IPS-18a (cell line): ENCODE results near the gene SMIM12.

Source experiments
- H3K27ac ChIP-seq: one replicate; pipeline ENCODE4 v1.5.1; 2013; ENCODE audit warnings: low read length
- H3K27me3 ChIP-seq: one replicate; pipeline ENCODE4 v1.6.1; 2013; ENCODE audit warnings: mild to moderate bottlenecking, low read length; ENCODE audit not compliant: control insufficient read depth, insufficient read depth
- H3K36me3 ChIP-seq: one replicate; pipeline ENCODE4 v1.6.1; 2013; ENCODE audit warnings: low read depth, low read length; ENCODE audit not compliant: control insufficient read depth
- H3K4me1 ChIP-seq: one replicate; pipeline ENCODE4 v1.6.1; 2013; ENCODE audit warnings: low read depth, low read length; ENCODE audit not compliant: control insufficient read depth
- H3K4me3 ChIP-seq: one replicate; pipeline ENCODE4 v1.5.1; 2013; ENCODE audit warnings: low read length
- H3K9ac ChIP-seq: one replicate; pipeline ENCODE4 v1.6.1; 2013; ENCODE audit warnings: mild to moderate bottlenecking, low read length, moderate library complexity
- H3K9me3 ChIP-seq: one replicate; pipeline ENCODE4 v1.6.1; 2013; ENCODE audit warnings: low read depth, low read length; ENCODE audit not compliant: control insufficient read depth

Gene SMIM12

DNA sequence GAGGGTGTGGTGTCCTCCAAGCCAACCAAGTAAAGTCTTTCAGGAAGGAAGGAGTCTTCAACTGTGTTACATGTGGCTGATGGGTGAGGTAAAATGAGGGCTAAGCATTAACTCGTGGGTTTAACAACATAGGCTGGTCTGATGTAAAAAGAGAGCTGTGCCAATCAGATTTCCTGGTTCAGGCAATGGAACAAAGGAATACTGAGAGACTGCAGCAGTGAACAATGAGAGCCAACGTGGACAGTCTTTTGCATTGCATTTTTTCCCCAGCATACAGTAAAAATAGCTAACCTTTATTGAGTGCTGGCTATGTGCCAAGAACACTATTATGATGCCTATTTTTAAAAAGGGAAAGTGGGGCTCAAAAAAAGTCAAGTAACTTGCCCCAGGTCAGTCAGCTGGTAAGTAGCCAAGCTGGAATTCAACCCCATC, 38.8 kb upstream of the SMIM12 start:
- no peak overlapping the region for H3K9ac ChIP-seq
- no peaks in the 10 kb centered on the region for H3K27me3 ChIP-seq
- no peaks in the 10 kb centered on the region for H3K36me3 ChIP-seq
- H3K4me1 ChIP-seq = no peaks in the 10 kb centered on the region
- no peak overlapping the region for H3K4me3 ChIP-seq
- no peaks in the 10 kb centered on the region for H3K9me3 ChIP-seq
- no peak overlapping the region for H3K27ac ChIP-seq

DNA sequence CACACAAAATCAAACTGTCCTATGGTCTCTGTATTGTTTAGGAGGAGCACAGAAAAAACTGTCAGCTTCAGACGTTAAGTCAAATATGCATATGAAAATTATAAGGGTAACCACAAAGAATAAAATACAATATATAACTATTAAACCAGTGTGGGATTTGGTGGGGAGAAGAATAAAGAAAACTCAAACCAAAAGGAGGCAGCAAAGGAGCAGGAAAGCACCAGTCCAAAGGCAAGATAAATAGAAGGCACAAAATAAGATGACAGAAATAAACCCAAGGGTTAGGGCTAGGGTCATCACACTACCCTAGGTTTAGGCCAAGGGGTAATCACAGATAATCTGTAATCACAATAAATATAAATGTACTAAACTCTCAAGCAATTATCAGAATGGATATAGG, 37.1 kb upstream of the SMIM12 start:
- Histone ChIP-seq H3K27me3 (no peaks in the 10 kb centered on the region), H3K27ac (no peak overlapping the region), H3K9ac (no peak overlapping the region), H3K4me3 (no peak overlapping the region), H3K36me3 (no peaks in the 10 kb centered on the region), H3K4me1 (no peaks in the 10 kb centered on the region), H3K9me3 (peaks cover 3% of the 10 kb centered on the region)

DNA sequence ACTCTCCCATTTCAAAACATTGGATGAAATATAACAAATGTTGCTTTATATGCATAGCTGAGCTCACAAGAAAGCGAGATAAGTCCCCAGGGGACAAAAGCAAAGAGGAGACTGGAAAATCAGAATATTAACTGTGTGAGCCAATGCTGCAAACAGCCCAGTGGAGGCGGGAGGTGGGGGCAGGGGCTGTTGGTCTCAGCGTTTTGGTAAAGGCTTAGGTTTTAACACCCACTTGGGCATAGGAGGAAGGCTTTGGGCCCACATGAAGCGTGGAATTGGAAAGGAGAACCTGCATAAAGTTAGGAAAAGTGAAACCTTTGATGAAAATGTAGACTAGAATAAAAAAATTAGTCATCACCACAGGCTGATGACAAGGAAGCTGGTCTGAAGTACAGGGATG, 30.2 kb upstream of the SMIM12 start:
- Histone ChIP-seq H3K4me3 (no peak overlapping the region), H3K27ac (no peak overlapping the region), H3K9ac (no peak overlapping the region), H3K4me1 (no peaks in the 10 kb centered on the region), H3K9me3 (peaks cover 3% of the 10 kb centered on the region), H3K36me3 (no peaks in the 10 kb centered on the region), H3K27me3 (peaks cover 27% of the 10 kb centered on the region)

DNA sequence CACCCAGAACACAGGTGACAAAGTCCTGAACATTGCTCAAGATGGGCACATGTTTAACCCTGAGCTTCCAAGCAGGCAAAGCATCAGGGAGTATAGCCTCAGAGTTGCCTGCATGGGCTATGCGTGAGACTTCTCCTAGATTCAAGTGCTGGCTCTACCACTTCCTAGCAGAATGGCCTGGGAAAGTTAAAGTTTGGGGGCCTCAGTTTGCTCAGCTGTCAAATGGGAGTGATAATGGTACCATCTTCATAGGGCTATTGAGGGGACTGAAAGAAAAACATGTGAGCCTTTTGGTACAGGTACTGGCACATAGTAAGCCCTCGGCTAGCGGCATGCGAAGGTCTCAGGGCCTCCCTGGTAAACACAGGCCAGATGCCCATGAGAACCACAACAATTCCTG, 28.0 kb upstream of the SMIM12 start:
- H3K9me3 ChIP-seq = peaks cover 3% of the 10 kb centered on the region
- no peaks in the 10 kb centered on the region for H3K36me3 ChIP-seq
- peaks cover 38% of the 10 kb centered on the region for H3K27me3 ChIP-seq
- no peak overlapping the region for H3K4me3 ChIP-seq
- no peaks in the 10 kb centered on the region for H3K4me1 ChIP-seq
- no peak overlapping the region for H3K27ac ChIP-seq
- H3K9ac ChIP-seq = no peak overlapping the region

DNA sequence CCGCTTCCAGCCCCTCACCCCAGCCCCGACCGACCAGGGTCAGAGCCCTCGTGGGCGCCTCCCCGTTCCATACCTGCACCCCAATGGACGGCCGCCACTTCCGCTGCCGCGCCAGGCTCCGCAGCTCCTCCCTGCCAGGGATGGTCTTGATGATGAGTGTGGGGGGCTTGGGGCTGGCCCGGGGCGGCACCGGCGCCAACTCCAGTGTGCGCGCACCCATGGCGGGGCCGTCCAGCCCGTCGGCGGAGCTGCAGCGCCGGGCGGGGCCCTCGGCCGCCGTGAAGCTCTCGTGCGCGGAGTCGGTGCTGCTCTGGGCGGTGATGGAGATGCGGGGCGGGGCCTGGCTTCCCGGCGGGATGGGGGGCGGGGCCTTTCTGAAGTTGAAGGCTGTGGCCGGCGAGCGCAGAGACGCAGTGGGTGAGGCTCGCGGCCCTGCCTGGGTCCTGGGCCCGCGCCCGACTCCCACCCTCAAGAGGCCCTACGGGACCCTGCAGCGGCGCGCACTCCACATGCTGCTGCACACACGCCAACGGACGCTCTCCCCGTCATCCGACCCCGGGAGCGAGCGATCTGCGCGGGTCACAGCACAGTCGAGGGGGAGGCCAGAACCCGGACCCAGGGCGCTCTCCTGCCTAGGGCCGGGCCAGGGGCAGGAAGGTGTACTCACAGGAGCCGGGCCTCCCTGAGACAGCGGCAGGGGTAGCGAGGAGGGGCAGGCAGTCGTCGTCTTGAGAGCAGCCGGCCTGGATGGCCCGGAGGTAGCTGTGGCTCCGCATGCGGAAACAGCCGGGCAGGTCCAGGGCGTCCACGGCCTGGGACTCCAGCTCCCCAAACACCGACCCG, 26.1 kb upstream of the SMIM12 start:
- peaks cover 38% of the 10 kb centered on the region for H3K27me3 ChIP-seq
- H3K9ac ChIP-seq = peak overlapping the region; percentile 15
- H3K9me3 ChIP-seq = no peaks in the 10 kb centered on the region
- H3K4me3 ChIP-seq = peak overlapping the region; percentile 63
- H3K4me1 ChIP-seq = no peaks in the 10 kb centered on the region
- no peaks in the 10 kb centered on the region for H3K36me3 ChIP-seq
- H3K27ac ChIP-seq = no peak overlapping the region

DNA sequence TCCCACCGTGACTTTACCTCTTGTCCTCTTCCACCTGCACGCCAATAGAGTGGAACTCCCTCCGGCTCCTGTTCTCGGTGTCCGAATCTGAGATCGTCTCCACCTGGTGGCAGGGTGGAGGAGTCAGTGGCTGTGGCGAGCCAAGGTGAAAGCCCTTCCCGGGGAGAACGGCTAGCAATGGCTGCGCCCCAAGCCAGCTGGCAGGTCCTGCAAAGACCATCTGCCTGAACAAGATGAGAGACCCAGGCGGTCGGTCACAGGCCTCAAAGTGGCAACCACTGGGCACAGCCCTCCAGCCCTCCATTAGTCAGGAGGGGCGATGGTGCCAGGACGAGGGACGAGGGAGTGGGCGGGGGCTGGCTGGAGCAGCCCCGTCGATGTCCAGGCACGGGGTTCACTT, 25.4 kb upstream of the SMIM12 start:
- peak overlapping the region; percentile 63 for H3K4me3 ChIP-seq
- H3K27me3 ChIP-seq = peaks cover 38% of the 10 kb centered on the region
- no peak overlapping the region for H3K27ac ChIP-seq
- no peaks in the 10 kb centered on the region for H3K4me1 ChIP-seq
- H3K36me3 ChIP-seq = no peaks in the 10 kb centered on the region
- H3K9ac ChIP-seq = peak overlapping the region; percentile 15
- no peaks in the 10 kb centered on the region for H3K9me3 ChIP-seq

DNA sequence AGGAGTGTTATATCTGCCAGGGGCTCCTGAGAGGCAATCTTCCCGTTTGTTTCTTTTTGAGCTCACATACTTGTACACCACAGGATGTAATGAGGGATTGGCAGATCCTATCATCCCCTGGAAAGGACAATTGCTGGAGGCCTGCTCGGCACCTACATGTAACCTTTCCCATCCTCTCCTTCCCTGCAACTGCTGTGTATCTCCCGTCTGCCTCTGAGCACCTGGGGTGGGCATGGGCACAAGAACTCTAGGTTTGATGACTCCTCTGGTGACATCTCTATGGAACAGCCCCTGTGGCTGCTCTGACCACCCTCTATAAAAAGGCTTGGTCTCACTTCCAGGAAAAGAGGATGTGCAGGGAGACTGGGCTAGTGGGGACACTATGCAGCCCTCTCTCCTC, 25.0 kb upstream of the SMIM12 start:
- H3K27ac ChIP-seq = no peak overlapping the region
- no peak overlapping the region for H3K9ac ChIP-seq
- peaks cover 38% of the 10 kb centered on the region for H3K27me3 ChIP-seq
- peak overlapping the region; percentile 63 for H3K4me3 ChIP-seq
- H3K4me1 ChIP-seq = no peaks in the 10 kb centered on the region
- H3K9me3 ChIP-seq = no peaks in the 10 kb centered on the region
- no peaks in the 10 kb centered on the region for H3K36me3 ChIP-seq

DNA sequence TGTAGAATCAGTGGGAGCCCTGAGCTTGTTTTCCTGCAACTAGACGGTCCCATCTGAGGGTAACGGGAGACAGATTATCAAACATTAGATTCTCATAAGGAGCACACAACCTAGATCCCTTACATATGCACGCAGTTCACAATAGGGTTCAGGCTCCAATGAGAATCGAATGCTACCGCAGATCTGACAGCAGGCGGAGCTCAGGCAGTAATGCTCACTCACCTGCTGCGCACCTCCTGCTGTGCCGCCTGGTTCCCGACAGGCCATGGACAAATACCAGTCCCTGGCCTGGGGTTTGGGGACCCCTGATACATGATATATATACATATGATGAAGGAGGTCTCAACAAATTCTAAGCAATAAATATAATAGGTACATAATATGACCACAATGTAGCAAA, 19.7 kb upstream of the SMIM12 start:
- Histone ChIP-seq H3K9ac (no peak overlapping the region), H3K27ac (no peak overlapping the region), H3K27me3 (peaks cover 6% of the 10 kb centered on the region), H3K4me3 (peak overlapping the region; percentile 19), H3K4me1 (no peaks in the 10 kb centered on the region), H3K36me3 (no peaks in the 10 kb centered on the region), H3K9me3 (no peaks in the 10 kb centered on the region)

DNA sequence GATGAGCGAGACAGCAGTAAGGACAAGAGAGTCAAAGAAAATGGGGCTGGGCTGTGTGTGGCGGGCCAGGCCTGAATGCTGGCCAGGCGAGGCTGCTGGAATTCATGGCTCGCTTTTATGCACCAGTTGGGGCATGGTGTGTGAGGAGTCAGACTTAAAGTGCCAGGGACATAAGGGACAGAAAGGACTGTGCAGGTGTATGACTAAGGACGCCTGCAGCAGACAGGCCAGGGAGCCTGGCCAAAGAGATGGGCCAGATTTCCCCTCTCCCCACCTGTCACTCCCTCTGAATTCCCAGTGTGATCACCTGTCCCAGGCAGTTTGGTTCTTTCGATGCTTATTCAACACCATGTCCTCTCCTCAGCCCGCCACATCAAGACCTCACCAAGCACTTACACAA, 16.9 kb upstream of the SMIM12 start:
- Histone ChIP-seq H3K36me3 (no peaks in the 10 kb centered on the region), H3K9me3 (no peaks in the 10 kb centered on the region), H3K4me3 (no peak overlapping the region), H3K4me1 (no peaks in the 10 kb centered on the region), H3K27me3 (no peaks in the 10 kb centered on the region), H3K9ac (no peak overlapping the region), H3K27ac (no peak overlapping the region)

DNA sequence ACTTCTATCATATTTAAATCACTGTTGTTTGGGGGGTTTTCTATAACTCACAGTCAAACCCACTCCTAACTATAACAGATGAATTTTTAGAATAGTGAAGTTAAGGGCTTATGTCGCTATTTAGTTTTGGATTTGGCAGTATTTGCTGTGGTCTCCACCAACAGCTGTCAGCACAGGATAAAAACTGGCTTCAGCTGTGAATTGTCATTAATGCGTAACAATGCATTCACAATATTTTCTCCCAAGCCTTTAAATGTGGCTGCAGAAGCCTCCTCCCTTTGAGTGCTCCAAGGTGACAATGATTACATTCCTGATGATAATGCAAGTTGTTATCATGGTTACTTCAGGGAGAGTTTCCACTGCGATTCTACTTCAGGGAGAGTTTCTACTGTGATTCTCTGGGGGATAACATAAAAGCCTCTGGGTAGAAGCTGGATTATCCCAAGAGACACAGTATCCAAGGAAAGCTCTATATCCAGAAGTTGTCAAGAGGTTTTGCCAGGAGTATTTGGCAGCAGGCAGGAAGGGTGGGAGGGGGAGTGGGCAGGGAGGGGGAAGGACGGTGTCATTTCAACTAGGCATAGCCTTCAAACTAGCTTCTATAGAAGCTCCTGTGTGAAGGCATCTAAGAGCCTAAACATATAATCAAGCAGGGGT, 14.9 kb upstream of the SMIM12 start:
- Histone ChIP-seq H3K27ac (no peak overlapping the region), H3K9ac (no peak overlapping the region), H3K27me3 (no peaks in the 10 kb centered on the region)

DNA sequence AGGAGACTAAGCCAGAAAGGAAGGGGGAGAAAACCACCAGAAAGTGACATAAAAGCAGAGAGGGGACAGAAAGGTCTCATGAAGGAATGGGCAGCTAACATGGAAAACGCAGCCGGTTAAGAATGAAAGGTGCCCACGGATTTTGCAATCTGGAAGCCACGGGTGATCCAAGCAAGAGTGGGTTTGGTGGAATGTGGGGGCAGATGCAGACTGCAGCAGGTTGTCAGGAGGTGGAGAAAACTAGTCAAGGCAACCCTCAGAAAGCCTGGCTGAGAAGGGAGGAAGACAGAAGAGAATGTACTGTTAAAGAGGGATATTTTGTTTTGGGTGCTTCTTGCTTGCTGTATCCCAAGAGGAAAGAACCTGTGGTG, 12.6 kb upstream of the SMIM12 start:
- no peak overlapping the region for H3K4me3 ChIP-seq
- H3K27me3 ChIP-seq = peaks cover 6% of the 10 kb centered on the region
- H3K9ac ChIP-seq = no peak overlapping the region
- H3K9me3 ChIP-seq = no peaks in the 10 kb centered on the region
- H3K36me3 ChIP-seq = no peaks in the 10 kb centered on the region
- no peaks in the 10 kb centered on the region for H3K4me1 ChIP-seq
- no peak overlapping the region for H3K27ac ChIP-seq

More for the DNA sequence above, 14.9 kb upstream of the SMIM12 start:
- no peaks in the 10 kb centered on the region for H3K9me3 ChIP-seq
- H3K4me3 ChIP-seq = no peak overlapping the region
- H3K36me3 ChIP-seq = no peaks in the 10 kb centered on the region
- H3K4me1 ChIP-seq = no peaks in the 10 kb centered on the region
